ENCODE data around the gene NHLRC4. TPM values are rescaled to one million over a fixed set of nuclear protein-coding genes. Genes with fewer than 3 reads are reported as not detected.

Gene NHLRC4
- total and polyA plus RNA-seq, 2 of the 4 experiments (the other 2 are of a cell fraction), result 0.72 to 0.84 TPM

DNA sequence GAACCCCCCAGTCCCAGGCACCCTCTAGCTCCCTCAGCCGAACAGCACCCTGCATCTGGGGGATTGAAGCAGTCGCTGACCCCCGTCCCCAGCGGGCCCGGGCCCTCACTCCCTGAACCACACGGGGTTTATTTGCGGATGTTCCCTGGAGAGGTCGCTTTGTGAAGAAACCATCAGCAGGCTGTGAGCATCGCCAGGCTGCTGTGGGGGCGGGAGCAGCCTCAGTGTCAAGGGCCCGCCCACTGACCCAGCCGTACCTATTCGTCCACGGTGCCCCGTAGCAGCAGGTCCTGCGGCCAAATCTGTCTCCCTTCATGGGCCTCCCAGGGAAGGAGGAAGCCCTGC, 16.6 kb downstream of the NHLRC4 start:
- no peak overlapping the region for H2BK5ac ChIP-seq (ENCODE audit: low read depth, low read length, poor library complexity, severe bottlenecking)
- H4K91ac ChIP-seq (ENCODE audit: insufficient read depth, low read depth, low read length), result no peak overlapping the region
- H3K9me3 ChIP-seq (ENCODE audit: control insufficient read depth, insufficient read depth, low read length), result no peaks in the 10 kb centered on the region
- no peak overlapping the region for H3K18ac ChIP-seq (ENCODE audit: low read depth, low read length)
- no peak overlapping the region for H3K27ac ChIP-seq (ENCODE audit: insufficient read depth, low read length)
- H3K9ac ChIP-seq (ENCODE audit: low read depth, low read length), result no peak overlapping the region
- BruUV-seq (replicated peaks), result no TSS peak
- no peak overlapping the region for H3K56ac ChIP-seq (ENCODE audit: extremely low read depth, insufficient read depth, low read length)
- H3K23ac ChIP-seq (ENCODE audit: low read depth, low read length), result no peak overlapping the region
- peaks cover 9% of the 10 kb centered on the region; the same call in 1 of the 2 replicates for H3K9me1 ChIP-seq (ENCODE audit: insufficient read depth, low read length)
- no peak overlapping the region for H2BK15ac ChIP-seq (ENCODE audit: low read depth, low read length)
- H3K14ac ChIP-seq (replicated peaks; ENCODE audit: low read depth, low read length), result no peak overlapping the region
- no peak overlapping the region for H4K5ac ChIP-seq (ENCODE audit: low read depth, low read length)
- H2BK20ac ChIP-seq (ENCODE audit: low read depth, low read length), result no peak overlapping the region
- H2AFZ ChIP-seq (replicated peaks; ENCODE audit: low read length, poor library complexity), result peak overlapping the region; percentile 43
- H2BK120ac ChIP-seq (ENCODE audit: low read depth, low read length), result no peak overlapping the region
- no peaks in the 10 kb centered on the region for H3K27me3 ChIP-seq (ENCODE audit: control insufficient read depth, insufficient read depth, low read length)
- in situ Hi-C loops (cut with MboI; ENCODE audit: low sequenced_read_pairs) (no loop called here), dilution Hi-C loops (cut with HindIII; ENCODE audit: low sequenced_read_pairs, unreplicated experiment) (no loop called here), intact Hi-C loops (cut with micrococcal nuclease) (no loop called here)
- no peak overlapping the region for H2AK9ac ChIP-seq (replicated peaks; ENCODE audit: low read depth, low read length, poor library complexity)
- CTCF ChIA-PET, result no interaction called here
- peaks cover 6 to 23% of the 10 kb centered on the region in 2 experiments; a peak in 3 of 4 replicates for H3K79me1 ChIP-seq (ENCODE audit: low read depth in 1 of 2, low read length in 2 of 2)
- TF ChIP-seq MAFK (IDR thresholded peaks at IDR 0.05; ENCODE audit: low read depth, low read length) (no peak), MAZ (IDR thresholded peaks at IDR 0.05; ENCODE audit: borderline replicate concordance, low read depth, low read length) (no peak), CHD1 (IDR thresholded peaks at IDR 0.05; ENCODE audit: low read depth, low read length) (no peak), RAD21 (IDR thresholded peaks at IDR 0.05; ENCODE audit: low read length) (no peak), RCOR1 (IDR thresholded peaks at IDR 0.05; ENCODE audit: insufficient replicate concordance, low read length) (no peak)
- TF ChIP-seq, protein P1, sequence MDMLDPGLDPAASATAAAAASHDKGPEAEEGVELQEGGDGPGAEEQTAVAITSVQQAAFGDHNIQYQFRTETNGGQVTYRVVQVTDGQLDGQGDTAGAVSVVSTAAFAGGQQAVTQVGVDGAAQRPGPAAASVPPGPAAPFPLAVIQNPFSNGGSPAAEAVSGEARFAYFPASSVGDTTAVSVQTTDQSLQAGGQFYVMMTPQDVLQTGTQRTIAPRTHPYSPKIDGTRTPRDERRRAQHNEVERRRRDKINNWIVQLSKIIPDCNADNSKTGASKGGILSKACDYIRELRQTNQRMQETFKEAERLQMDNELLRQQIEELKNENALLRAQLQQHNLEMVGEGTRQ (IDR thresholded peaks at IDR 0.05; ENCODE audit: low read depth, low read length), result no peak
- TF ChIP-seq, protein P2, sequence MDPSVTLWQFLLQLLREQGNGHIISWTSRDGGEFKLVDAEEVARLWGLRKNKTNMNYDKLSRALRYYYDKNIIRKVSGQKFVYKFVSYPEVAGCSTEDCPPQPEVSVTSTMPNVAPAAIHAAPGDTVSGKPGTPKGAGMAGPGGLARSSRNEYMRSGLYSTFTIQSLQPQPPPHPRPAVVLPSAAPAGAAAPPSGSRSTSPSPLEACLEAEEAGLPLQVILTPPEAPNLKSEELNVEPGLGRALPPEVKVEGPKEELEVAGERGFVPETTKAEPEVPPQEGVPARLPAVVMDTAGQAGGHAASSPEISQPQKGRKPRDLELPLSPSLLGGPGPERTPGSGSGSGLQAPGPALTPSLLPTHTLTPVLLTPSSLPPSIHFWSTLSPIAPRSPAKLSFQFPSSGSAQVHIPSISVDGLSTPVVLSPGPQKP (IDR thresholded peaks at IDR 0.05; ENCODE audit: borderline replicate concordance, low read depth, low read length), result no peak
- TF ChIP-seq, protein P3, sequence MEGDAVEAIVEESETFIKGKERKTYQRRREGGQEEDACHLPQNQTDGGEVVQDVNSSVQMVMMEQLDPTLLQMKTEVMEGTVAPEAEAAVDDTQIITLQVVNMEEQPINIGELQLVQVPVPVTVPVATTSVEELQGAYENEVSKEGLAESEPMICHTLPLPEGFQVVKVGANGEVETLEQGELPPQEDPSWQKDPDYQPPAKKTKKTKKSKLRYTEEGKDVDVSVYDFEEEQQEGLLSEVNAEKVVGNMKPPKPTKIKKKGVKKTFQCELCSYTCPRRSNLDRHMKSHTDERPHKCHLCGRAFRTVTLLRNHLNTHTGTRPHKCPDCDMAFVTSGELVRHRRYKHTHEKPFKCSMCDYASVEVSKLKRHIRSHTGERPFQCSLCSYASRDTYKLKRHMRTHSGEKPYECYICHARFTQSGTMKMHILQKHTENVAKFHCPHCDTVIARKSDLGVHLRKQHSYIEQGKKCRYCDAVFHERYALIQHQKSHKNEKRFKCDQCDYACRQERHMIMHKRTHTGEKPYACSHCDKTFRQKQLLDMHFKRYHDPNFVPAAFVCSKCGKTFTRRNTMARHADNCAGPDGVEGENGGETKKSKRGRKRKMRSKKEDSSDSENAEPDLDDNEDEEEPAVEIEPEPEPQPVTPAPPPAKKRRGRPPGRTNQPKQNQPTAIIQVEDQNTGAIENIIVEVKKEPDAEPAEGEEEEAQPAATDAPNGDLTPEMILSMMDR (conservative IDR thresholded peaks at IDR 0.05; ENCODE audit: low read depth, low read length), result no peak
- WGBS, 2 experiments (ENCODE audit: extremely low coverage in 2 of 2, insufficient read length in 1 of 2), result 76% methylated on average over 14 of the region's 16 CpGs; no CpG with 5 or more reads in 1 of the 2 experiments
- POLR2A ChIA-PET (ENCODE audit: unreplicated experiment), result no interaction called here
- H3K36me3 ChIP-seq (ENCODE audit: control insufficient read depth, insufficient read depth, low read length), result peaks cover 7% of the 10 kb centered on the region; the same call in 1 of the 2 replicates
- no peak overlapping the region for H2AK5ac ChIP-seq (ENCODE audit: low read depth, low read length)
- H3K4ac ChIP-seq (ENCODE audit: low read depth, low read length), result no peak overlapping the region
- H4K20me1 ChIP-seq (ENCODE audit: insufficient read depth, low read length), result peaks cover 3% of the 10 kb centered on the region; the same call in 1 of the 2 replicates
- H3K4me2 ChIP-seq (ENCODE audit: low read depth, low read length), result no peak overlapping the region
- H3K4me3 ChIP-seq (ENCODE audit: insufficient read depth, low read depth, low read length), result no peak overlapping the region
- ATAC-seq (ENCODE audit: low read depth) (no peak), DNase-seq (no peak)
- no peak overlapping the region for H4K8ac ChIP-seq (ENCODE audit: low read depth in 2 of 2, low read length in 2 of 2)
- peaks cover 11% of the 10 kb centered on the region for H3K4me1 ChIP-seq (ENCODE audit: control insufficient read depth, insufficient read depth, low read length)
